Skeletal muscle satellite cell (primary cell): Measurements from ENCODE around the gene ADSS1.

Source experiments
- H3K27me3 ChIP-seq: 2 replicates; pipeline ENCODE4 v1.7.0; 2013; ENCODE audit warnings: low read length; ENCODE audit not compliant: control insufficient read depth, insufficient read depth
- H3K36me3 ChIP-seq: 2 replicates; pipeline ENCODE4 v1.7.0; 2013; ENCODE audit warnings: mild to moderate bottlenecking, control low read depth, low read length; ENCODE audit not compliant: insufficient read depth
- H3K4me1 ChIP-seq: 2 replicates; pipeline ENCODE4 v1.7.0; 2013; ENCODE audit warnings: low read length; ENCODE audit not compliant: control insufficient read depth, insufficient read depth
- H3K4me2 ChIP-seq: 2 replicates; pipeline ENCODE4 v1.7.0; 2013; ENCODE audit warnings: mild to moderate bottlenecking, low read length
- H3K4me3 ChIP-seq: 2 replicates; pipeline ENCODE4 v1.7.0; 2013; ENCODE audit warnings: low read length
- H3K9ac ChIP-seq: 2 replicates; pipeline ENCODE4 v1.7.0; 2013; ENCODE audit warnings: mild to moderate bottlenecking, low read depth, low read length, moderate library complexity
- H3K9me3 ChIP-seq: replicated peaks from 2 replicates; pipeline ENCODE4 v1.7.0; 2013; ENCODE audit warnings: mild to moderate bottlenecking, control low read depth, low read length

ADSS1 gene

DNA sequence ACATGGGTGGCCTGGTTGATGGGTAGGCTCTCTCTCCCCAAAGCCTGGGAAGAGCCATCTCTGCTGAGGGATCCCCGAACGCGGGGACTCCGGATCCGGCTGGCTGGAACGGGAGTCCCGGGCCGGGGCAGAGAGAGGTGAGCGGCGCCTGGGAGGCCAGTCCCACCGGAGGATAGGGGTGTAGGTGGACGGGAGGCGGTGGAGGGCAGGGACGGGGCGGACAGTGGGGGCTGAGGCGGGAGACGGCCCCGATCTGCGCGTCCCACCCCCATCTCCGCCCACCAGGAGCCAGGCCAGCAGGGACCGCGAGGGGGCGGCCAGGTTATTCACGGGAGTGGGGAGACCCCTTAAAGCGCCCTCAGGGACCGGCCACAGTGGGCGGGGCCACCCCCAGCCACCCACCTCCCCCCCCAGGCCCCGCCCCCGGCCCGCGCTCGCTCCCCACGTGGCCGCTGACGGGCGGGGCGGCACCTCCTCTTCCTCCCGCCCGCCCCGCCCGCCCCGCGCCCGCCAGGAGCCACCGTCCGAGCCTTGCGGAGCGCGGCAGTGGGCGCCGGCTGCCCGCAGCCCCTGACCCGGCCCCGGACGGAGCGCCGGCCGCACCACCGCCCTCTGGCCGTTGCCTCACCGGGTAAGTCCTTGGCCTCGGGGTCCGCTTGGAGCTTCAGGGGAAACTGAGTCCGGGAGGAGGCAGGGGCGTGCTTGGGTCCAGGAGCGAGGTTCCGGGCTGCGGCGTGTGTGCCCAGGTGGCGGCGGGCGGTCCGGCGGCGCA is 34.7 kb upstream of the ADSS1 start, which contains the start of gene INF2:
Gene INF2, plus strand, starts transcription at position 510 of the 772 bp plus-strand sequence. CDS start 11,748 bp downstream, outside the sequence.
- Histone ChIP-seq H3K9ac (peak within 1 kb of the TSS; percentile 90), H3K27me3 (no peaks in the 10 kb centered on the region), H3K4me3 (peak within 1 kb of the TSS; percentile 95), H3K4me2 (peak within 1 kb of the TSS; percentile 97), H3K4me1 (peaks cover 63% of the 10 kb centered on the region), H3K9me3 (no peaks in the 10 kb centered on the region), H3K36me3 (peaks cover 37% of the 10 kb centered on the region)

DNA sequence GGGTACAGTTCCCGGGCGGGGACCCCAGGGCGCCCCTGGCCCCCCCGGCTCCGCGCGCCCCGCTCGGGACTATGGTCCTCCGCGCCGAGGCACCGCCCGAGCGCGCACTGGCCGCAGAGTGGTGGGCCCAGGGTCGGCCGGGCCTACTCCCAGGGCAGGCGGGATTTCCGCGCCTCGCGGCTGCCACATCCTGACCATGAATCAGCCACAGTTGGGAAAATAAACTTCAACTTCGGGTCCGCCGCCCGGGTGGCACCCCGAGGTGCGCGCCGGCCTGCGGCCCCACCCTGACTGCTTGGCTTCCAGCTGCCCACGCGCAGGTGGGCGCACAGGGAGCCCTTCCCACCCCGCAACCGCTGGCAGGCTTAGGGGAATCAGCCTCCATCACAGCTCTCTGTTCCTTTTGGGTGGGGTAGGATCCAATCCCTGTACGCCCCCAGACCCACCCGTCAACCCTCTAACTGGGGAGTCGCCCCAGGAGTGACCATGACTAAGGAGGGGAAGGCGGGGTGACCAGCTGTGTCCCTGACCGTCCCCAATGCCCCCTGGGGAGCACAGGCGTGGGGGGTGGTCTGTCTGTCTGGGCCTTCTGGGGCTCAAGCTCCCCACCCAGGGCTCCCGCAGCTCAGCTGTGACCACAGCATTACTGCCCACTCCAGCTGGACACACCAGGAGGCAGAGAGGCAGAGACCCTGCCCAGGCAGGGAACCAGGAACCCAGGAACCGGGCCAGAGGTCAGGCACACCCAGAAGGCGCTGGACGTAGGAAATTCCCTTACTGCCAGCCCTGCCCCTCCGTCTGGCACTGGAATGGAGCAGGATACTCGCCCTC is 33.9 kb upstream of the ADSS1 start:
- Histone ChIP-seq H3K36me3 (peaks cover 42% of the 10 kb centered on the region), H3K27me3 (no peaks in the 10 kb centered on the region), H3K9me3 (no peaks in the 10 kb centered on the region), H3K4me2 (peak overlapping the region; percentile 97), H3K4me1 (peaks cover 71% of the 10 kb centered on the region), H3K4me3 (peak overlapping the region; percentile 95), H3K9ac (peak overlapping the region; percentile 90)

DNA sequence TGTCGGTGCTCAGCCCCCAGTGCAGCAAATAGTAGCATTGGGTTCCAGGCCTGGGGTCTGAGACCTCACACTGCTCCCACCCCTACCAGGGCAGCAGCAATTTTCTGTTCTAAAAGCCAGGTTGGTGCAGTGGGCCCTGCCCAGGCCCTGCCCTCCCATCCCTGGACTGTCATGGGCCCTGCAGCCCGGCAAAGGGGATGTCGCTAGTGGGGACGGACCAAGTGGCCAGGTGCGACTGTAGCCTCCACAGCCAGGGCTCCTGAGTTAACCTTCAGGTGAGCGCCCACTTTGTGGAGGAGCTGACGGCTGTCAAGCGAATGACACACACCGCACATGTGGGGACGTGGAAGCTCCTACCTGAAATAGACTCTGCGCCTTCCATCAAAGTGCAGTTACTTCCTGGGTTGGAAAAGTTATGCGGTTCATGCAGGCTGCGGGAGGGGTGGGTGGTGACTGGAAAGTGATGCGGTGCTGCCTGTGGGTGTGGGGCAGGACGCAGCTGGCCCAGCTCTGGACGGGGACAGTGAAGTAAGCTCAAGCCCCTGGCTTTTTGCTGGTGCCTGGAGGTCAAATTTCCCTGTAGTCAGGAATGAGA is 33.1 kb upstream of the ADSS1 start:
- Histone ChIP-seq H3K4me2 (peak overlapping the region; percentile 97), H3K9me3 (no peaks in the 10 kb centered on the region), H3K27me3 (no peaks in the 10 kb centered on the region), H3K9ac (peak overlapping the region; percentile 90), H3K4me1 (peaks cover 73% of the 10 kb centered on the region), H3K4me3 (peak overlapping the region; percentile 95), H3K36me3 (peaks cover 46% of the 10 kb centered on the region)

DNA sequence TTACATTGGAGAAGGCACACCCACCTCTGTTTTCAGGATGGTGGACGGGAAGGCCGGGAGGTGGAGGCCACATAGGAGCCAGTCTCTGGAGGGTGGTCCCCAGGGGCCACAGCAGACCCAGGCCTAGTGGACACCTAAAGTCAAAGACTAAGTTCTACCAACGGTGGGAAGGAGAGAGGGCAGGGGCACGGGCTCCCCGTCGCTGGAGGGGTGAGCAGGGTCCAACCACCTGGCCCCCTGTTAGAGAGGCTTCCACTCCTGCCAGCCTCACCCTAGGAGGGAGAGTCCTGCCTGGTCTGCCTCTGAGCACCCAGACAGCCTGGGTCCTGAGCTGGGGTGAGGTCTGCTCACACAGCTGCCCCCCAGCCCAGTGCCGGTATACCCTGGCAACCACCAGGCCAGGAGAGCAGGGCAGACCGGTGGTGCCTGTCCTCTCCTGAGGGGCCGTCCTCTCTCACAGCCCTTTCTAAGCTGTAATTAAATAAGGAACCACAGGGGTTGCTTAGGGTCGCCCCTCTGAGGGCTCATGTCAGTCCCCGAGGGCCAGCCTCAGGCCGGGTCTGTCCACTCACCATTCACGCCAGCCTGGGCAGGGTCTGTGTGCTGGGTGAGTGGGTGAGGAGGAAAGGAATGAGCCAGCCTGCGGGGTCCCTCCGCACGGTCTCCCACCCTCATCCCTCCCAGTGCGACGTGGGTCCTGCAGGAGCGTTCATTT is 32.3 kb upstream of the ADSS1 start:
- Histone ChIP-seq H3K27me3 (no peaks in the 10 kb centered on the region), H3K4me1 (peaks cover 73% of the 10 kb centered on the region), H3K9me3 (no peaks in the 10 kb centered on the region), H3K4me2 (peak overlapping the region; percentile 97), H3K36me3 (peaks cover 53% of the 10 kb centered on the region), H3K9ac (peak overlapping the region; percentile 9), H3K4me3 (peak overlapping the region; percentile 95)

DNA sequence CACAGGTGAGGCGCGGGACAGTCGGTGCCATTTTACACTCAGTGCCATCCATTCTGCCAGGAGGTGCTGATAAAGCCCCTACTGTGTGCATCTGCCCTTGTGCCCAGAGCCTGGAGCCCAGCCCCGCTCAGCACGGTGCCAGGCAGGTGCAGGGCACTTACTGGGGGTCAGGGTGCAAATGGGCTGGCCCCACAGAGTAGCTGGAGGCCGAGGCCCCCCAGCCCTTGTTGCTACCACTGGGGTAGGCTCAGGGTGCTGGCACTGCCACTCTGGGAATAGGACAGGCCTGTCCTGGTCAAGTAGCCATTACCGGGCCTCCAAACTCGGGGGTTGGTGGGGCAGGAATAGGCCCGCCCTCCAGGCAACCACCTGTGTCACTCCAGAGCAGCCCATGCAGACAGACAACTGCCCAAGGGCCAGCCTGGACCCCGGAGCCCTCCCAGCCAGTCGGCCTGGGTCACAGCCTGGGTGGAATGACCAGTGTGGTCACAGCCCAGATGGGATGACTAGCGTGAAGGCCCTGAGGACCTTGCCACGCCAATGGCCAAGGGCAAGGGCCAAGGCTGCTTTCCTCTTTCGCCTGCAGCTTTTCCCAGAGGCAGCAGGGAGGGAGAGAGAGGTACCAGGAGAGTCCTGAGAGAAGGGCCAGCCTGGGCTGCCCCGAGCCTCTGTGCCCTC is 31.6 kb upstream of the ADSS1 start:
- Histone ChIP-seq H3K27me3 (no peaks in the 10 kb centered on the region), H3K4me1 (peaks cover 77% of the 10 kb centered on the region), H3K9me3 (no peaks in the 10 kb centered on the region), H3K36me3 (peaks cover 60% of the 10 kb centered on the region), H3K9ac (peak overlapping the region; percentile 28), H3K4me3 (peak overlapping the region; percentile 35), H3K4me2 (peak overlapping the region; percentile 97)

DNA sequence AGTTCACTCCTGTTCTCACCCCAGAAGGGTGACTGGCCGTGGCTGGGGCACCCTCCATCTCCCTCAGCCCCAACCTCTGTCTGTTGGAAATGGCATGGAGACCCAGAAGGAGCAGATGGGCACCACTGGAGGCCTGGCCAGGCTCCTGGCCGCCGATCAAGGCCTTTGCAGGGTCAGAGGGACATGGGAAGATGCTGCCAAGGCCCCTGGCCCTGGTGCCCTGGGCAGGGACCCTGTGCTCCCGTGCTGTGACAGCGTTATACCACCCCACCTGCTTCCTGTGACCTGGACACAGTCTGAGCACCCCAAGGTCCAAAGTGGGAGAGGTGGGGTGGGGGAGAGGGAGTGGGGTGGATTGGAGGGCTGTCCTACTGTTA is 31.1 kb upstream of the ADSS1 start:
- Histone ChIP-seq H3K36me3 (peaks cover 60% of the 10 kb centered on the region), H3K9me3 (no peaks in the 10 kb centered on the region), H3K4me3 (peak overlapping the region; percentile 35), H3K27me3 (no peaks in the 10 kb centered on the region), H3K4me2 (peak overlapping the region; percentile 97), H3K4me1 (peaks cover 77% of the 10 kb centered on the region), H3K9ac (peak overlapping the region; percentile 28)

- no peak overlapping the region for H3K4me3 ChIP-seq
- peak overlapping the region; percentile 29 for H3K9ac ChIP-seq
- peak overlapping the region; percentile 97 for H3K4me2 ChIP-seq
- H3K9me3 ChIP-seq: no peaks in the 10 kb centered on the region
- no peaks in the 10 kb centered on the region for H3K27me3 ChIP-seq
- peaks cover 76% of the 10 kb centered on the region for H3K4me1 ChIP-seq
- peaks cover 65% of the 10 kb centered on the region for H3K36me3 ChIP-seq
Observed at GRCh38 chr14:104693482-104694431, 30.3 kb upstream of the ADSS1 start.

DNA sequence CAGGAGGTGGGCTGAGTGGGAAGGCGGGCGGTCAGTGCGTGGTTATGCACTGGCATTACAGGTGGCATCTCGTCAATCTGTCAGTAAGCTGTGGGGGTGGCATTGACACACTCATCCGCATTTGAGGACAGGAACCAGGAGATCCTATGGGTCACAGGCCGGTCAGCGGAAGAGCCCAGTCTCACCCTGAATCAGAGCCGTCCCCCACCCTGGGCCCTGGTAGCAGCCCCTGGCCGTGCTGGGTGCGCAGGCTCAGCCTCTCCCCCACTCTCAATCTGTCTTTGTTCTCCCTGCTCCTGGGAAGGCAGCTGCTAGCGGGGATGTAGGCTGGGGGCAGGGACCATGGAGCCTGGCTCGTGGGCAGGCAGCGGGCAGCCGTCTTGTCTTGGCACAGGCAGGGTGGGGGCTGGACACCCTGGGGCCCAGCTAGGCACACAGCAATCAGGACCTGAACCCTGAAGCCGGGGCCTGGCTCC is 29.5 kb upstream of the ADSS1 start:
- Histone ChIP-seq H3K36me3 (peaks cover 68% of the 10 kb centered on the region), H3K27me3 (no peaks in the 10 kb centered on the region), H3K4me3 (no peak overlapping the region), H3K4me2 (peak overlapping the region; percentile 97), H3K9ac (peak overlapping the region; percentile 29), H3K9me3 (no peaks in the 10 kb centered on the region), H3K4me1 (peaks cover 72% of the 10 kb centered on the region)

DNA sequence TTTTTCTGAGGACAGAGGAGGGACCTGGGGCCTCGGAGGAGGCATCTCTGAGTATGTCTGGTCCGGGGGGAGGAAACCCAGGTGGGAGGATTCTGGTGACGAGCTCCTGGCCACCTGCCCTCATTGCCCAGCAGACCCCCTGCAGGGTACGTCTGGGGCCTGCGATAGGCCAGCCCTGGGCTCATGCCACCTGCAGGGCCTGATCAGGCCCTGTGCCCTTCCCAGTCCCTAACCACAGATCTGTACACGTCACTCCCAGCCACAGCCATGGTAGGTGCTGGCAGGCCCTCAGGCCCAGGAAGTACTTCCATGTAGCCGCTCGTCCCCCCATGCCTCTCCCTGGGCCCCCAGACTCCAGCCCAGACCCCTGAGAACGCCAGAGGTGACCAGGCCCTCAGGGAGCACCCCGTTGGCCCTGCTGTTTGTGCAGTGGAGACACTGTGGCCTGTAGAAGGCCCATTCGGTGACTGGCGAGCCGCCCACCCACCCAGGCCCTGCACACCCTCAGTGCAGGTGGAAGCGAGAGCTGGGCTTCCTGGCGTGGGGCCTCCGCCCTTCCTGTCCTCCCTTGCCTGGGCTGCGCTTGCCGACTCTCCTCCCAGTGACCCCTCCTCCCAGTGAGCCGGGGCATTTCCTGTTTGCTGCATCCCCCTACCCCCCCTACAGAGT is 28.9 kb upstream of the ADSS1 start:
- H3K4me1 ChIP-seq: peaks cover 72% of the 10 kb centered on the region
- H3K9ac ChIP-seq: no peak overlapping the region
- peak overlapping the region; percentile 97 for H3K4me2 ChIP-seq
- peaks cover 74% of the 10 kb centered on the region for H3K36me3 ChIP-seq
- H3K9me3 ChIP-seq: no peaks in the 10 kb centered on the region
- no peaks in the 10 kb centered on the region for H3K27me3 ChIP-seq
- no peak overlapping the region for H3K4me3 ChIP-seq
